NOMO-1 treated with dmso at 0.1 percent for 144 hours (cell line): ENCODE results near the gene NR6A1.

Experiments
- DNase-seq: peaks from one replicate; lab custom pipeline; 2025; ENCODE audit not compliant: unreplicated experiment; lab: John Stamatoyannopoulos, UW

Gene NR6A1

DNA sequence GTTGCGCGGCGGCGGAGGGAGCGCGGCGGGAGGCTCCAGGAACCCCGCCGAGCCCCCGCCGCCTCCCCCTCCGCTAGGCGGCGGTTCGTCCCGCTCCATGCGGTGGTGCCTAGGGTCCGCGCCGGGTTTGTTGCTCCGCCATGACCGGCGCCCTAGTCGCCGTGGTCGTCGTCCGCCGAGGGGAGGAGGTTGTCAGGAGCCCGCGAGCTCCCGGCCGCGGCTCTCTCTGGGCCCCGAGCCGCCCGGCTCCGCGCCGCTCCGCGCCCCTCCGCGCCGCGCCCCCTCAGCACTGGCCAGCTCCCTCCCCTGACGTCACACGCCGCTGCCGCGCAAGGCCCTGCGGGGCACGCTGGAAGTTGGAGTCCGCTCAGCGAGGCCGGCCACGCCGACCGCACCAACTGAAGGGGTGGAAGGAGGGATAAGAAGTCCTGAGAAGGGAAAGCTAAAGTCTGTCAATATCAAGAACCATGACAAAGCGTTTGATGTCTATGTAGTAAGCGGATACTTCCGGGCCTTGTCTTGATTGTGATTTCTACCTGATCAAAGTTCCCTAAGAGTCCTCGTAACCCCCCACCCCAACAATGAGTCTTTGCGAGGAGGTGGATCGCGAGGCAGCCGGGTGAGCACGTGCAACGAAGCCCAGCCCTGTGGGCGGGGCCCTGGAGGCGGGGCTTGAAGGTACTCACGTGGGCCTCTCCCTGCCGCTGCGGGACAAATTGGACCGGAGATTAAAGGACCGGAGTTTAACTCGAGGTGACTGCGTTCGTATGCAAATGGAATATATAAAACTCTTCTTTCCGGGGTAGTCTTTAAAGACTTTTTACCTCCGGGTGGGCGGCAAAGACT lies at the start of gene NR6A1:
Gene NR6A1, minus strand, starts transcription at position 291 of the 846 bp plus-strand sequence.
- peak; percentile 94 for DNase-seq

DNA sequence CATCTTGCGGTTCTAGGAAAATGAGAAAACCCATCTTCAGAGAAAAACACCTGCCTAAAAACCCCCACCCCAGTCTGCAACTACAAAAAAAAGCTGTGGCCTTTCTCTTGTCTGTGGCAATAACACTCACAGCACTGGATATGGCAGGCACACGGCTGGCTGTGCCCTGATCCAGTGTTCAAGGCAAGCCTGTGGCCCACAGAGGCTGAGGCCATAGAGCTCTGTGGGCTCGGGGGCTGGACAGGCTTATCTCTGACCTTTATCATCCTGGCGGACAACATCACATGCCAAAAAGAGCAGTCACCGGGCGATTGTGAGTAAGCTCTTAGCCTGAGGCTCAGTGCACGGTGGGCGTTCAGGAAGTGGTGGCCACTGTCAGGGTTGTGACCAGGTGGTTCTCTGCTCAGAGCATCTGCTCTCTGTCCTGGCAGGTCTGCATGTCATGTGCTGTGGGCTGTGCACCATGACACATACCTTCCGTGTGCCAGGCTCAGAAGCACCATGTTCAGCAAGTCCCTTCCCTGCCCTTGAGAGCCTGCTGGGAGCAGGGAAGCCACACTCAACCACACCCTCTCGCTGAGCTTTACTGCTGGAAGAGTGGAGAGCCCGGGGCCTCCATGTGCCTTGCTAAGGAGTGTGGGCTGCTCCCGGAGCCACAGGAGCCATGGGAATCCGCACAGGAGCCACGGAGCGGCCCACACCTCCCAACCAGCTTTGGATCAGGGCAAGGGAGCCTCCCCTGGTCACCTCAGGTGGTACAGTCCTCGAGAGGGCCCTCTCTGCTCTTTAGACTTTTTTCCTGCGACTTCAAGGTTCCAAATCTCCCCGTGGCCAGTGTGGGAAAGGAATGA lies 47.5 kb upstream of the NR6A1 start:
- no peak for DNase-seq

DNA sequence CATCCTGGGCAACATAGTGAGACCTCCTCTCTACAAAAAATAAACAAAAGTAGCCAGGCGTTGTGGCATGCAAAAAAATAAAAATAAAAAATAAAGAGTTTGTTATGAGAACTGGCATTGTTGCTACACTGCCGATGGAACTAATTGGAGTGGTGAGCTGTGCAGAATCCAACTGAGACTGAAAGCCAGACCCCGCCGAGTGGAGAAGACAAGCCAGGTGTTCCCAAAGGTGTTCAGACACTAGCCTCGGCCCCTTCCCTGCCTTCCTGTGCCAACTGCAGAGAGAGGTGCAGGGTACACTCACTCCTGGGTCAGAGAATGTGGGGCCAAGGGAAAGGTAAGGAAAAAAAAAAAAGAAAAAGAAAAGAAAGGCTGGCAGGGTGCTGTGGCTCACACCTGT lies 44.5 kb upstream of the NR6A1 start:
- no peak for DNase-seq

- DNase-seq, result no peak
These were observed 43.0 kb upstream of the NR6A1 start for GRCh38 chr9:124814164-124814535.

- no peak for DNase-seq
These were observed 42.5 kb upstream of the NR6A1 start for GRCh38 chr9:124813501-124814163.

DNA sequence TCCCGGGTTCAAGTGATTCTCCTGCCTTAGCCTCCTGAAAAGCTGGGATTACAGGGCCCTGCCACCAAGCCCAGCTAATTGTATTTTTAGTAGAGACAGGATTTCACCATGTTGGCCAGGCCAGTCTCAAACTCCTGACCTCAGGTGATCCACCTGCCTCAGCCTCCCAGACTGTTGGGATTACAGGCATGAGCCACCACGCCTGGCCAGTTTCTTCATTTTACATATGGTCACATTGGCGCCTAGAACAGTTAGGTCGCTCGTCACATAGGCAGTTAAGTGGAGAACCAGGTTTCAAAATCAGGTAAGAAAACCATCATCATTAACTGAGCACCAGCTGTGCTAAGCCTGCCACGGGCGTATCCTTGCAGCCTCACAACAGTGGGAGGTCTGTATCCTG lies 41.9 kb upstream of the NR6A1 start:
- DNase-seq, result no peak

DNA sequence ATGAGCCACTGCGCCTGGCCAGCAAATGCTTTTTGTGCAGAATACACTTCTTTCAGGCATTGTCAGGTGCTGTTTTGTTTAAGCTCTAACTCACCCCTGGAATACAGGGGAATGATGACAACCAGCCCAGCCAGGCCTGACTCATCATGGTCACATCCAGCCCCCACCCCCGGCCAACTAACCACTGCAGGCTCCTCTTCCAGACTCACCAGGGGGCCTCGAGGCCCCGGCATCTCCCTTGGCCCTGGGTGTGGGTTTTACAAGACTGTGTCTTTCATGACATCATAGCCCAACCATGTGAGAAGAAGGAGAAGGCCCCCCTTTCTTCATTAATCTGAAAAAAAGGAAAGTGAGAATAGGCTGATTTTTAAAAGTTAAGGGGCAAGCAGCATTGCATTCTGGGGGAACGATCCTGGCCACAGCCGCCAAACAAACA lies 41.3 kb upstream of the NR6A1 start:
- DNase-seq, result no peak

- DNase-seq, result no peak
These were observed 39.7 kb upstream of the NR6A1 start for GRCh38 chr9:124810663-124811355.

- no peak for DNase-seq
These were observed 38.8 kb upstream of the NR6A1 start for GRCh38 chr9:124809741-124810500.

- DNase-seq, result no peak
These were observed 38.1 kb upstream of the NR6A1 start for GRCh38 chr9:124809211-124809610.

DNA sequence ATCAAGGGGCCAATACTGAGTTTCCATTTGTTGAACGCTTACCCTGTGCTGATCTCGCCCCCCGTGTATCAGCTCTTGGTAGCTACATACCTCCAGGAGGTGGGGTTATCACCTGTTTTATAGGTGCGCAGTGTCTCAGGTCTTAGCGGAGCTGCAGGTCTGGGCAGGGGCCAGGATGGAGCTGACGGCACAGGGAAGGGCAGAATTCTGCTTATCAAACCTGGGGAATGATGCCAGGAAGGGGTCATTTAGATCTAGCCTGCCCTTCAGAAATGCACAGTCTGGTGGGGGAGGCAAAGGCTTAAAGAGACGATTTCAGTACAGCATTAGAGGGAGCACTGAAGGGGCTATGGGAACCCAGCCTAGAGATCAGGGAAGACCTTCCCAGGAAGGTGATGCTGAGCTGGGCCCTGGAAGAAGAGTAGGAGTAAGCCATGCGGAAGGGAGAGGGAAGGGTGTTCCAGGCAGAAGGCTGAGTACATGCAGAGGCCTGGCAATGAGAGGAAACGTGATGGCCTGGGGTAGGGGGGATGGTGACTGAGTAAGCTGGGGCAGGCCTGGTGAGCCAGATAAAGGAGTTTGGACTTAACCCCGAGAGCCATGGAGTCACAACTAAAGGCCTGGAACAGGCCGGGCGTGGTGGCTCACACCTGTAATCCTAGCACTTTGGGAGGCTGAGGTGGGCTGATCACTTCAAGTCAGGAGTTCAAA lies 37.3 kb upstream of the NR6A1 start:
- DNase-seq, result no peak

GRCh38 chr9:124805186-124805585 lies 34.1 kb upstream of the NR6A1 start:
- no peak for DNase-seq

GRCh38 chr9:124803911-124804310 lies 32.8 kb upstream of the NR6A1 start:
- no peak for DNase-seq

GRCh38 chr9:124802426-124802825 lies 31.3 kb upstream of the NR6A1 start:
- DNase-seq, result no peak

- no peak for DNase-seq
These were observed 30.2 kb upstream of the NR6A1 start for GRCh38 chr9:124801356-124801755.

GRCh38 chr9:124800306-124801259 lies 29.5 kb upstream of the NR6A1 start:
- DNase-seq, result peak; percentile 51

DNA sequence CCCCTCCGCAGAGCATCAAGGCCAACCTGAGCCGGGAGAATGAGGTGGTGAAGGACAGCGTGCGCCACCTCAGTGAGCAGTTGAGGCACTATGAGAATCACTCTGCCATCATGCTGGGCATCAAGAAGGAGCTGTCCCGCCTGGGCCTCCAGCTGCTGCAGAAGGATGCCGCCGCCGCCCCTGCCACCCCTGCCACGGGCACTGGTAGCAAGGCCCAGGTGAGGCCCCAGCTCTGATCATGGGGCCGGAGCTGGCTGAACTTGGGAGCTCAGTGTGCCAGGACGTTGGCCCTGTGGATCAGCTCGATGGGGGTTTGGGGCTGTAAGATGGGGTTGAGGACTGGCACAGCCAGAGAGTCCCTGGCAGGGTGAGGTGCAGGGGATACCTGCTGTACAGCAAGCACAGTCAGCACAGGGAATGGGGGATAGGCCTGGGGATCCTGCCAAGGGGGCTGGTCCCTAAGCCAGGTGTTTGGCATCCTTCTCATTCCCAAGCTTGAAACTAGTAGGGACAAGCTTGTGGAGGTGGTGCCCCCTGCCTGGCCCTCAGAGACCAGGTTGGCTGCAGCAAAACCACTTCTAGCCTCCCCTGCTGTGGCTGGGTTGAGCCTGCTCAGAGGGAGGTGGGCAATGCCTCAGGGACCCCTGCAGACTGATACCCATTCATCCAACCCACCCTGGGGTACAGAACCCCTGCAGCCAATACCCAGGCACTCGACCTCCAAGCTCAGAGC lies 28.3 kb upstream of the NR6A1 start:
- DNase-seq, result no peak
